Vagina (tissue), 2 donors: ENCODE measurements around the gene TMEM167B. TPM values are rescaled to one million over a fixed set of nuclear protein-coding genes. Genes with fewer than 3 reads are reported as not detected.

ENCODE experiments used
- DNase-seq, 2 donors: peaks; one replicate each; pipeline ENCODE4 v3.0.0-alpha.2; 2017; ENCODE audit errors: extremely low spot score in 2 of 2
- H3K27ac ChIP-seq: fragments of 200-600 bp; sonication (generic); one replicate; pipeline ENCODE4 v1.5.1; 2019
- H3K27me3 ChIP-seq: fragments of 200-600 bp; sonication (generic); one replicate; pipeline ENCODE4 v1.5.1; 2019
- H3K36me3 ChIP-seq, 2 donors: fragments of 200-600 bp; sonication (generic); one replicate each; pipeline ENCODE4 v1.5.1; 2017 to 2019
- H3K4me1 ChIP-seq: fragments of 200-600 bp; sonication (generic); one replicate; pipeline ENCODE4 v1.5.1; 2019
- H3K4me3 ChIP-seq, 2 donors: fragments of 200-600 bp; sonication (generic); 1 replicate in 1 of 2; 2 replicates in 1 of 2; pipeline ENCODE4 v1.5.1; 2016 to 2019
- H3K9me3 ChIP-seq: fragments of 200-600 bp; sonication (generic); one replicate; pipeline ENCODE4 v1.5.1; 2019
- CTCF ChIP-seq, 3 experiments: fragments of 450-650 bp in 2 of 3; fragments of 200-600 bp in 1 of 3; sonication (generic) in 1 of 3; IDR thresholded peaks; one replicate each; pipeline ENCODE4 v1.5.1; 2017 to 2019; ENCODE audit warnings: antibody characterized with exemption in 3 of 3, mild to moderate bottlenecking in 2 of 3, moderate library complexity in 2 of 3
- POLR2A ChIP-seq, 2 donors: fragments of 450-650 bp; IDR thresholded peaks; one replicate each; pipeline ENCODE4 v1.6.1; 2017; ENCODE audit warnings: antibody characterized with exemption in 2 of 2, mild to moderate bottlenecking in 2 of 2, moderate library complexity in 2 of 2
- POLR2AphosphoS5 ChIP-seq, 2 donors: sonication (generic); formaldehyde crosslinking; IDR thresholded peaks; one replicate each; pipeline ENCODE4 v1.9.0; 2017; ENCODE audit warnings: antibody characterized with exemption in 2 of 2, mild to moderate bottlenecking in 2 of 2, low read depth in 1 of 2; ENCODE audit not compliant: insufficient read depth in 1 of 2
- intact Hi-C: fragments of 100-400 bp; cut with DNase I; formaldehyde crosslinking; loops from one replicate; pipeline ENCODE4 v1.15.1; 2023
- total RNA-seq: library from RNA; depleted of rRNA; stranded (reverse); fragments of >200 nt; gene quantifications from one replicate; pipeline ENCODE4 v1.2.3, GENCODE V29; 2016

TMEM167B gene
- total RNA-seq, 1 donor from 2014 or later = 17.2 TPM

DNA sequence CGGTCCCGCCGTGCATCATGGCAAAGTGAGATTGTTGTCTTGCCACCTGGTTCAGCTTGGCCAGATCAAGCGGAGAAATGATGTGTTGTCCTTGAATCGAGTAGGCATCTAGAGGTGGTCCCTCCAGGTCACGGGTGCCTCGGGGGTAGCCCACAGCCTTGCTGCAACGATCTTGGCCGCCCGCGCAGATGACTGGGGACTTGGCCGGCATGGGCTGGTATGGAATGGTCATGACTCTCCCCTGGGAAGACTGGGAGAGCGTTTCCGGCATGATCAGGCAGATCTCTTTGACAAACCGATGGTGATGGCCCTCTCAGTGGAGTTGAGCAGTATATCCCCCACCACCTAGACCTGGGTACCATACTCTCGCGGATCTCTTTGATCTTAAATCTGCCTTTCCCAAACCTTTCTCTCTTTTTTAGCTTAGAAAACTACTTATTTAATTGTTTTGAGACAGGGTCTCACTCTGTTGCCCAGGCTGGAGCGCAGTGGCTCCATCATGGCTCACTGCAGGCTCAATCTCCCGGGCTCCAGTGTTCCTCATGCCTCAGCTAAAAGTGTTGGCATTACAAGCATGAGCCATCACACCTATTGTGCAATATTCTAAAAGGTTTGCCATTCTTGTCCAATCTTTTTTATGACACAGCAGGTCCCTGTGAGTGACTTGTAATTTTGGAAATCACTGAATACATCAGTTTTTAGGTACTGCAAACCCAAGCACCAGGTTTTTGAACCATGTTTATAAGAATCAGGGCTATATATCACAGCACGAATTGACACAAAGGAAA lies 14.0 kb downstream of the TMEM167B start:
- H3K9me3 ChIP-seq = no peaks in the 10 kb centered on the region
- TF ChIP-seq POLR2A (IDR thresholded peaks at IDR 0.05) (no peak), POLR2AphosphoS5 (IDR thresholded peaks at IDR 0.05; ENCODE audit: insufficient read depth in 1 of 2, low read depth in 1 of 2) (no peak), CTCF (IDR thresholded peaks at IDR 0.05) (no peak)
- no peak overlapping the region for H3K27ac ChIP-seq
- H3K36me3 ChIP-seq = no peaks in the 10 kb centered on the region
- H3K4me3 ChIP-seq = no peak overlapping the region
- intact Hi-C loops = loop anchor here (5.0 kb wide), 1 partner anchor 108 kb away; the partner anchor contains the start of gene SARS1
- H3K27me3 ChIP-seq = no peaks in the 10 kb centered on the region
- no peak for DNase-seq
- peaks cover 13% of the 10 kb centered on the region for H3K4me1 ChIP-seq

DNA sequence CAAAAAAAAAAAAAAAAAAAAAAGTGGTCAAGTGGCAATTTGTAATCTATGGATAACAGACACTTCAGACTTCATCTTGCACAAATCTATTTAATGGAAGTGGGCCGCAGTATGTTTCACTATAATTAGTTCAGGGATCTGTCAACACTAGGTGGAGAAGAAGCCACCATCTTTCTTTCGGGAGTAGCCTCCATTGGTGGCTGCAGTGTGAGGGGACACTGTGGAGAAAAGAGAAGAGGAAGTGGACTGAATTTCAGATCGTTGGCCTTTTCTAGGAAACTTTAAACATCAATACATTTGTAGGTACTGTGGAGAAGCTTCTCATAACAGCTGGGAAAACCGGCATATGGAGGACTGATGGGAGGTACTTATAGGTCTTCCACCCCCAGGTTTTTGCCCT lies 15.3 kb downstream of the TMEM167B start:
- Histone ChIP-seq H3K27ac (no peak overlapping the region), H3K4me3 (no peak overlapping the region), H3K36me3 (no peaks in the 10 kb centered on the region), H3K27me3 (no peaks in the 10 kb centered on the region), H3K4me1 (peaks cover 10% of the 10 kb centered on the region), H3K9me3 (no peaks in the 10 kb centered on the region)
- DNase-seq = no peak
- TF ChIP-seq POLR2AphosphoS5 (IDR thresholded peaks at IDR 0.05; ENCODE audit: insufficient read depth in 1 of 2, low read depth in 1 of 2) = no peak
- TF ChIP-seq POLR2A (IDR thresholded peaks at IDR 0.05) = no peak
- TF ChIP-seq CTCF (IDR thresholded peaks at IDR 0.05) = no peak
- intact Hi-C loops = no loop called here

DNA sequence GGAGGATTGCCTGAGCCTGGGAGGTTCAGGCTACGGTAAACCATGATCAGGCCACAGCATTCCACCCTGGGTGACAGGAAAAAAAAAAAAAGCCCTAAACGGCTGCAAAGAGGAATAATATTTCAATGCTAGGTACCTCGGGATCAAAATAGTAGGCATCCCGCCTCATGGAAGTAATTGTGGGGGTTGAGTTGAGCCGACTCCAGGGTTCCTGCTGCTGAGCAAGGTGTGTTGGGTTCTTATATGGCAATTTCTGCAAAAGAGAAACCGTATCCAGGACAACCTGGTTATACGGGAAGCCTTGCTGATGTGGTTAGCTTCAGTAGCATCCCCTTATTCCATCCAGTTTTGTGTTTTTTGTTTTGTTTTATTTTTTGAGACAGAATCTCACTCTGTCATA lies 17.2 kb downstream of the TMEM167B start:
- intact Hi-C loops = no loop called here
- Histone ChIP-seq H3K4me1 (peaks cover 9% of the 10 kb centered on the region), H3K36me3 (no peaks in the 10 kb centered on the region), H3K9me3 (no peaks in the 10 kb centered on the region), H3K27me3 (no peaks in the 10 kb centered on the region), H3K4me3 (no peak overlapping the region), H3K27ac (no peak overlapping the region)
- TF ChIP-seq CTCF (IDR thresholded peaks at IDR 0.05) = no peak
- no peak for TF ChIP-seq POLR2A (IDR thresholded peaks at IDR 0.05)
- TF ChIP-seq POLR2AphosphoS5 (IDR thresholded peaks at IDR 0.05; ENCODE audit: insufficient read depth in 1 of 2, low read depth in 1 of 2) = no peak
- no peak for DNase-seq

- Histone ChIP-seq H3K36me3 (no peaks in the 10 kb centered on the region), H3K27me3 (no peaks in the 10 kb centered on the region), H3K4me3 (no peak overlapping the region), H3K4me1 (peaks cover 26% of the 10 kb centered on the region), H3K9me3 (no peaks in the 10 kb centered on the region), H3K27ac (no peak overlapping the region)
- intact Hi-C loops = no loop called here
- TF ChIP-seq POLR2AphosphoS5 (IDR thresholded peaks at IDR 0.05; ENCODE audit: insufficient read depth in 1 of 2, low read depth in 1 of 2) (no peak), POLR2A (IDR thresholded peaks at IDR 0.05) (no peak), CTCF (IDR thresholded peaks at IDR 0.05) (no peak)
- no peak for DNase-seq
These were observed 19.3 kb downstream of the TMEM167B start for GRCh38 chr1:109109906-109110305.

- no peaks in the 10 kb centered on the region for H3K9me3 ChIP-seq
- H3K4me3 ChIP-seq = no peak overlapping the region
- DNase-seq = no peak
- H3K27me3 ChIP-seq = no peaks in the 10 kb centered on the region
- intact Hi-C loops = no loop called here
- TF ChIP-seq POLR2A (IDR thresholded peaks at IDR 0.05) = no peak
- no peak for TF ChIP-seq POLR2AphosphoS5 (IDR thresholded peaks at IDR 0.05; ENCODE audit: insufficient read depth in 1 of 2, low read depth in 1 of 2)
- no peak for TF ChIP-seq CTCF (IDR thresholded peaks at IDR 0.05)
- H3K36me3 ChIP-seq = no peaks in the 10 kb centered on the region
- H3K4me1 ChIP-seq = peaks cover 26% of the 10 kb centered on the region
- no peak overlapping the region for H3K27ac ChIP-seq
These were observed 21.0 kb downstream of the TMEM167B start for GRCh38 chr1:109111386-109112055.
